Measurements from ENCODE around the gene PARD3B.

Gene PARD3B

DNA sequence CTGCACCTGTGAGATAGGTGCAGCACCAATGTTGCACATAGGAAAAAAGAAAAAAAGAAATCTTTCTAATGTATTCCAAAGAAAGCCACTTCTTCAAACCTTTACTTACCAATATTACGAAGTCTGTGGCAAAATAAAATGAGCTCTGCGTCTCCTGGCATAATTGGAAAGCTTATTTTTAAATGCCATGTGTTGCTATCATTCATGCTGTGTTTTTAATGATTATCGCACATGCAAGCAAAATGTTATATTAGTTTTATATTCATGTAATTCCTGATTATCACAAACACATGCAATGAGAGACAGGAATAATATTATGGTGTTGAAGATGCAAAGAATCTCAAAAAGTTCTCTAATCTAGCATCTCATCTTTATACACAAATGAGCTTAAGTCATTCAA is 47.0 kb upstream of the PARD3B start:
- no peaks in the 10 kb centered on the region for H3K79me2 ChIP-seq (ENCODE audit: insufficient read depth, low read length)
- H3K36me3 ChIP-seq (ENCODE audit: insufficient read depth, low read length), result no peaks in the 10 kb centered on the region
- ATAC-seq (ENCODE audit: insufficient read depth, low read depth) (no peak), DNase-seq (no peak)
- H3K9ac ChIP-seq (ENCODE audit: low read depth, low read length), result no peak overlapping the region
- no peak overlapping the region for H3K27ac ChIP-seq (ENCODE audit: low read length)
- H3K9me3 ChIP-seq (ENCODE audit: insufficient read depth, low read length, severe bottlenecking), result no peaks in the 10 kb centered on the region
- H3K4me2 ChIP-seq (ENCODE audit: insufficient read depth, low read length), result no peak overlapping the region
- H3K4me1 ChIP-seq (ENCODE audit: insufficient read depth, low read length), result no peaks in the 10 kb centered on the region
- H4K20me1 ChIP-seq (ENCODE audit: insufficient read depth, low read length), result no peaks in the 10 kb centered on the region
- H2AFZ ChIP-seq (ENCODE audit: low read depth, low read length), result no peak overlapping the region
- TF ChIP-seq EZH2 (IDR thresholded peaks at IDR 0.05; ENCODE audit: borderline replicate concordance, low read depth, low read length, severe bottlenecking), result no peak
- TF ChIP-seq, protein P1, sequence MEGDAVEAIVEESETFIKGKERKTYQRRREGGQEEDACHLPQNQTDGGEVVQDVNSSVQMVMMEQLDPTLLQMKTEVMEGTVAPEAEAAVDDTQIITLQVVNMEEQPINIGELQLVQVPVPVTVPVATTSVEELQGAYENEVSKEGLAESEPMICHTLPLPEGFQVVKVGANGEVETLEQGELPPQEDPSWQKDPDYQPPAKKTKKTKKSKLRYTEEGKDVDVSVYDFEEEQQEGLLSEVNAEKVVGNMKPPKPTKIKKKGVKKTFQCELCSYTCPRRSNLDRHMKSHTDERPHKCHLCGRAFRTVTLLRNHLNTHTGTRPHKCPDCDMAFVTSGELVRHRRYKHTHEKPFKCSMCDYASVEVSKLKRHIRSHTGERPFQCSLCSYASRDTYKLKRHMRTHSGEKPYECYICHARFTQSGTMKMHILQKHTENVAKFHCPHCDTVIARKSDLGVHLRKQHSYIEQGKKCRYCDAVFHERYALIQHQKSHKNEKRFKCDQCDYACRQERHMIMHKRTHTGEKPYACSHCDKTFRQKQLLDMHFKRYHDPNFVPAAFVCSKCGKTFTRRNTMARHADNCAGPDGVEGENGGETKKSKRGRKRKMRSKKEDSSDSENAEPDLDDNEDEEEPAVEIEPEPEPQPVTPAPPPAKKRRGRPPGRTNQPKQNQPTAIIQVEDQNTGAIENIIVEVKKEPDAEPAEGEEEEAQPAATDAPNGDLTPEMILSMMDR (IDR thresholded peaks at IDR 0.05; ENCODE audit: borderline replicate concordance, extremely low read depth, low read length, poor library complexity, severe bottlenecking), result no peak
- H3K27me3 ChIP-seq (ENCODE audit: insufficient read depth, low read length, poor library complexity), result no peaks in the 10 kb centered on the region
- H3K4me3 ChIP-seq (ENCODE audit: low read depth in 1 of 2, low read length in 2 of 2), result no peak overlapping the region

DNA sequence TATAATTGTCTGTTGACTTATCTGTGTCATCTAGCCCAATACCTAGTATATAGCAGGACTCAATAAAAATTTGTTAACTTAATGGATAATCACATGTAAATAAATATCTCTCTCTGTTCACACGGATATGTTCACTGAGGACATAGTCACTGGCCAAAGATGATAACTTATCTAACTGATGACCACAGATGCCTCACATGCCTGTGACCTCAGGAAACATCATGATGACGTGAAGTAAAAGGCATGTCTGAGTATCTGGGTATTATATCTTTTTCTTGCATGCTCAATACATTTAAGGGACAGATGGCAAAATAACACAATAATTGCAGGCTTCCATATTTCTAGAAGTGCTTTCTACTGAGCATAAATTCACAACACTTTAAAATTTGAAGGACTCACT is 41.4 kb upstream of the PARD3B start:
- ATAC-seq (ENCODE audit: insufficient read depth, low read depth) (no peak), DNase-seq (no peak)
- no peaks in the 10 kb centered on the region for H4K20me1 ChIP-seq (ENCODE audit: insufficient read depth, low read length)
- H2AFZ ChIP-seq (ENCODE audit: low read depth, low read length), result no peak overlapping the region
- H3K4me1 ChIP-seq (ENCODE audit: insufficient read depth, low read length), result no peaks in the 10 kb centered on the region
- H3K9me3 ChIP-seq (ENCODE audit: insufficient read depth, low read length, severe bottlenecking), result no peaks in the 10 kb centered on the region
- no peaks in the 10 kb centered on the region for H3K36me3 ChIP-seq (ENCODE audit: insufficient read depth, low read length)
- no peaks in the 10 kb centered on the region for H3K79me2 ChIP-seq (ENCODE audit: insufficient read depth, low read length)
- no peak overlapping the region for H3K27ac ChIP-seq (ENCODE audit: low read length)
- TF ChIP-seq EZH2 (IDR thresholded peaks at IDR 0.05; ENCODE audit: borderline replicate concordance, low read depth, low read length, severe bottlenecking), result no peak
- TF ChIP-seq, protein P1 (IDR thresholded peaks at IDR 0.05; ENCODE audit: borderline replicate concordance, extremely low read depth, low read length, poor library complexity, severe bottlenecking), result no peak
- no peak overlapping the region for H3K4me2 ChIP-seq (ENCODE audit: insufficient read depth, low read length)
- no peak overlapping the region for H3K9ac ChIP-seq (ENCODE audit: low read depth, low read length)
- H3K27me3 ChIP-seq (ENCODE audit: insufficient read depth, low read length, poor library complexity), result peaks cover 3% of the 10 kb centered on the region
- no peak overlapping the region for H3K4me3 ChIP-seq (ENCODE audit: low read depth in 1 of 2, low read length in 2 of 2)

DNA sequence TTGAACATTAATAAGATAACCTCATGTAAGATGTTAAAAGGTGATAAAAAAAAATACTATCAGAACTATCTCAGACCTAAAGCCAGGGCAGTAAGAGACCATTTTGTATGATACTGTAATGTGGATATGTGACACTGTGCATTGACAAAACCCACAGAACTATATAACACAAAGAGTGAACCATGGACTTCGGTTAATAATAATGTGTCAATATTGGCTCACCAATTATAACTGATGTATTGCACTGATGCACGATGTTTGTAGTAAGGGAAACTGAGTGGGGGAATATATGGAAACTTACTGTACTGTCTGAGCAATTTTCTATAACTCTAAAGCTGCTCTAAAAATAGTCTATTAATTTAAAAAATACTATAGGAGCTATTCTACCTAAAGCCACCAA is 40.7 kb upstream of the PARD3B start:
- DNase-seq (no peak), ATAC-seq (ENCODE audit: insufficient read depth, low read depth) (no peak)
- no peaks in the 10 kb centered on the region for H3K9me3 ChIP-seq (ENCODE audit: insufficient read depth, low read length, severe bottlenecking)
- no peak overlapping the region for H2AFZ ChIP-seq (ENCODE audit: low read depth, low read length)
- H3K27ac ChIP-seq (ENCODE audit: low read length), result no peak overlapping the region
- no peak overlapping the region for H3K4me3 ChIP-seq (ENCODE audit: low read depth in 1 of 2, low read length in 2 of 2)
- H4K20me1 ChIP-seq (ENCODE audit: insufficient read depth, low read length), result no peaks in the 10 kb centered on the region
- no peak overlapping the region for H3K9ac ChIP-seq (ENCODE audit: low read depth, low read length)
- TF ChIP-seq, protein P1 (IDR thresholded peaks at IDR 0.05; ENCODE audit: borderline replicate concordance, extremely low read depth, low read length, poor library complexity, severe bottlenecking), result no peak
- no peak for TF ChIP-seq EZH2 (IDR thresholded peaks at IDR 0.05; ENCODE audit: borderline replicate concordance, low read depth, low read length, severe bottlenecking)
- H3K4me1 ChIP-seq (ENCODE audit: insufficient read depth, low read length), result no peaks in the 10 kb centered on the region
- no peaks in the 10 kb centered on the region for H3K36me3 ChIP-seq (ENCODE audit: insufficient read depth, low read length)
- H3K4me2 ChIP-seq (ENCODE audit: insufficient read depth, low read length), result no peak overlapping the region
- no peaks in the 10 kb centered on the region for H3K79me2 ChIP-seq (ENCODE audit: insufficient read depth, low read length)
- peaks cover 3% of the 10 kb centered on the region for H3K27me3 ChIP-seq (ENCODE audit: insufficient read depth, low read length, poor library complexity)

DNA sequence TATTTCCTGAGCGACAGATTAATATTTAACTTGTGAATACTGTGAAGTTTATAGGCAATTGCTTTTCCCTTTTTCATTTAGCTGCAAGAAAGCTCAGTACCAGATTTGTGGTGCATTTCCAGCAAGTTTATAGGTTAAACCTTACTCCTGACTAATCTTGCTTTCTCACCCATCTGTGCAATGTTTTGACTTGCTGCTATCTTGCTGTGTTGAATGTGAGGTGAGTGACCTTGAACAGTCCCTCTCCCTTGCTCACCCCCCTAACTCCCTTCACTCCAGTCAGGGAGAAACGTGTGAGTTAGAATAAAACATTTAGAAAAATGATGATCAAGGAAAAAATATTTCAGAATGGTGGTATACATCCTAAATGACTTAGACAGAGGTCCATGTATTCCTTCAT is 39.8 kb upstream of the PARD3B start:
- Histone ChIP-seq H3K4me2 (ENCODE audit: insufficient read depth, low read length) (no peak overlapping the region), H4K20me1 (ENCODE audit: insufficient read depth, low read length) (no peaks in the 10 kb centered on the region), H3K4me1 (ENCODE audit: insufficient read depth, low read length) (no peaks in the 10 kb centered on the region), H3K9me3 (ENCODE audit: insufficient read depth, low read length, severe bottlenecking) (no peaks in the 10 kb centered on the region), H3K27ac (ENCODE audit: low read length) (no peak overlapping the region), H2AFZ (ENCODE audit: low read depth, low read length) (no peak overlapping the region), H3K36me3 (ENCODE audit: insufficient read depth, low read length) (no peaks in the 10 kb centered on the region), H3K27me3 (ENCODE audit: insufficient read depth, low read length, poor library complexity) (peaks cover 3% of the 10 kb centered on the region), H3K4me3 (ENCODE audit: low read depth in 1 of 2, low read length in 2 of 2) (no peak overlapping the region), H3K9ac (ENCODE audit: low read depth, low read length) (no peak overlapping the region), H3K79me2 (ENCODE audit: insufficient read depth, low read length) (no peaks in the 10 kb centered on the region)
- DNase-seq (no peak), ATAC-seq (ENCODE audit: insufficient read depth, low read depth) (no peak)
- TF ChIP-seq EZH2 (IDR thresholded peaks at IDR 0.05; ENCODE audit: borderline replicate concordance, low read depth, low read length, severe bottlenecking), result no peak
- TF ChIP-seq, protein P1 (IDR thresholded peaks at IDR 0.05; ENCODE audit: borderline replicate concordance, extremely low read depth, low read length, poor library complexity, severe bottlenecking), result no peak

Measured in DND-41 (cell line).